D341Med (cell line): ENCODE results near the gene BRIP1.
"Not testable (repeated sequence)": the region's sequence is repeated elsewhere in the genome, so short reads cannot be mapped to it uniquely, and the experiment has no call there.

Source experiments
- DNase-seq: peaks from one replicate; pipeline ENCODE4 v3.0.0; 2012; ENCODE audit warnings: low spot score

BRIP1 gene

DNA sequence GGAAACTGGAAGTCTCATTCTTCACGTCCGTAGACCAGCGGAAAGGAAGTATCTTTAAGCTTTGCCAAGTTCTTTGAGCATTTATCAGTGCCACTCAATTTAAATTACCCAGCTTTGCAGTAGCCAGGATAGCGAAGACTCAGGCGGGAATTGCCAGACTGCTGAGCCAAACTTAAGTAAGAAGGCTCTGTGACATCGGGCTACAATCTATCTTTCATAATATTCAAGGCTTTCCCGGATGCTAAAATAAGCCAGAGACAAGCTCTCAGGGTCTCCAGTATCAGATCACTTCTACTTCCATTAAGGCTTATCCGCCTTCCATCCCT, 436 bp upstream of the BRIP1 start:
- DNase-seq = no peak

DNA sequence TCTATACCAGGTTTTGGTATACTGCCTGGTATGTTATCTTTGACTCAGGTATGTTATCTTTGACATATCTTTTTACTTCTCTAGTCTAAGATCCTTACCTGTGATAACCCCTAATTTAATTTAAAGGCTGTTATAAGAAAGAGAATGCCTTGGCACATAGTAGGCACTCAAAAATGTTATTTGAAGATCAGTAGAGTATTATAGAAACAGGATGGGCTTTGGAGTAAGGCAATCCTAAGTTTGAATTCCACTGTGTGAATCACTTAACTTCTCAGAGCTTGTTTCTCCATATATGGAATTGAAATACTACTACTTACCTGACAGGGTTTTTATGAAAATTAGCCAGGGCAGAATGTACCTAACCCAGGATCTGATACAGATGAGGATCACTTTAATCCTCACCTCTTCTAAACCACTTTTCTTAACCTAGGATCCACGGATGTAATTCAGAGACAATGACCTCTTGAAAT, 1.2 kb downstream of the BRIP1 start:
- DNase-seq = no peak

GRCh38 chr17:61860397-61860796, 2.9 kb downstream of the BRIP1 start:
- not testable (repeated sequence) for DNase-seq

- no peak for DNase-seq
These were observed 7.3 kb downstream of the BRIP1 start for GRCh38 chr17:61856035-61856434.

GRCh38 chr17:61852857-61853256, 10.5 kb downstream of the BRIP1 start:
- no peak for DNase-seq

GRCh38 chr17:61849674-61850073, 13.7 kb downstream of the BRIP1 start:
- peak; percentile 39 for DNase-seq

GRCh38 chr17:61848896-61849295, 14.4 kb downstream of the BRIP1 start:
- no peak for DNase-seq

DNA sequence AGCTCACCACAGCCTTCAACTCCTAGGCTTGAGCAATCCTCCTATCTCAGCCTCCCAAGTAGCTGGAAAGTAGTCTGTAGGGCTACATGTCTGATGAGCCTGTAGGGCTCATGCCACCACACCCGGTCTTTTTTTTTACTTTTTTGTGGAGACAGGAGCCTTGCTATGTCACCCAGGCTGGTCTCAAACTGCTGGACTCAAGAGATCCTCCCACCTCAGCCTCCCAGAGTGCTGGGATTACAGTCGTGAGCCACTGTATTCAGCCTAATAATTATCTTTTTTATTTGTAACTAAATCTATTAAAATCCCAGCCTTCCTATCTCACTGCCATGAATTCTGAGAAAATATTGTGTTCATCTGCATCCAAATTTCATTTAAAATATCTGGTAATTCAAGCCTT, 15.1 kb downstream of the BRIP1 start:
- DNase-seq = no peak

DNA sequence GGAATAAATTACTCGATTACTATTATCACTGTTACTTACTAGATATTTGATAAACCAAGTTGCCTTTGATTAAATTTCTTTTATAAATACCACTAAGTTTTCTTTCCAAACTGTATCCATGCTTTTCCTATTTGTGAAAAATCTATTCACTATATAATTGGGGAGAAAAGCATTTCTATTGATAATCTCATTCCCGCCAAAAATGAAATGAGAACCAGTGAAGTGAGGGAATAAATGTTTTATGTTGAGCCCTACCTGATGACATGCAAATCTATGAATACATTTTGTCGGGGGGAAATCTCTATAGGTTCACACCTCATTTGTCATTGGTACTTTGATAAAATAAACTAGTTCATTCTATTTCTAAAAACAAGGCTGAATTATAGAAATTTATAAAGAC, 15.7 kb downstream of the BRIP1 start:
- DNase-seq = no peak

- DNase-seq = no peak
These were observed 16.5 kb downstream of the BRIP1 start for GRCh38 chr17:61846761-61847375.

DNA sequence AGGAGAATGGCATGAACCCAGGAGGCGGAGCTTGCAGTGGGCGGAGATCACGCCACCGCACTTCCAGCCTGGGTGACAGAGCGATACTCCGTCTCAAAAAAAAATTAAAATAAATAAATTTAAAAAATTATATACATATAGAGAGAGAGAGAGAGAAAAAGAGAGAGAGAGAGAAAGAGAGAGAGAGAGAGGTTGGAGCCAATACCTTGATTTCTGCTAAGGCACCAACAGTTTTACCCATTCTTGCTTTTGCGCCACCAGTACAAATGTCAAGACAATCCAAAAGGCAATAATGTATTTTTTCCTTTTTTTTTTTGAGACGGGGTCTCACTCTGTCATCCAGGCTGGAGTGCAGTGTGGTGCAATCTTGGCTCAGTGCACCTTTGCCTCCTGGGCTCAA, 17.2 kb downstream of the BRIP1 start:
- no peak for DNase-seq

GRCh38 chr17:61843435-61843834, 19.9 kb downstream of the BRIP1 start:
- DNase-seq = no peak

- no peak for DNase-seq
These were observed 20.4 kb downstream of the BRIP1 start for GRCh38 chr17:61842899-61843298.

- DNase-seq = no peak
These were observed 24.0 kb downstream of the BRIP1 start for GRCh38 chr17:61839300-61839786.

DNA sequence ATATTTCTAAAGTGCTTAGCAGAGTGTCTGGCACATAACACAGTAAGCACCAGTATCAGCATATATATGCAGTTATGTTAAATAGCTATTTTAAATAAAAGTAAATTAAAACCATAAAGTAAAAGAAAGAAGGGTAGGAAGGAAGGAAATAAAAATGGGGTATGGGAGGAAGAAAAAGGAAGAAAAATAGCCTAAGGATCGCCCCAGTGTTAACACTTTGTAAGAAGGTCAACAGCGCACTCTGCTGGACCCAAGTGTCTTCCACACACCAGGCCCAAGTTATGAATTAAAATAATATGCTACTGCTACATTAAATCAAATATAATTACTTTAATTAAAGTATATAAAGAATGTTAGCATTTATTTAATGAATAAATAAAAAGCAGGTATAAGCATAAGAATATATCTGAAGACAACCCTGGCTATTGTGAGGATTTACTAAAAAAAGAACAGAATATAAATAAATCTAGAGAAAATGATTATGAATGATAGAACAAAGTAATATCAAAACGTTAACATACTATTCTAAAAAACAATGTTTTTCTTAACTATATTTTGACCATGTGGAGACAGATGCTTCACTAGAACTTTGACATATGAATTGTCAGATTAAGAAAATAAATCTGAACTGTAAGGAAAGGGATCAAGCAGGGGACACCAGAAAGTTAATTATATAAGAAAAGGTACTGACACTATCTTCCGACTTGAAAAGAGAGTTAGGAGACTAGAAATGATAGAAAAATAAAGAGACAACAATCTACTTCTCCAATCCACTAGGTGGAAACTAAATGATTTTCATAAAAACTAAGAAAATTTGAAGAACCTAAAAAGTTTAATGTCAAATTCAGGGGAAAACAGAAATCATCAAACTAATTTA, 25.9 kb downstream of the BRIP1 start:
- DNase-seq = peak; percentile 69

DNA sequence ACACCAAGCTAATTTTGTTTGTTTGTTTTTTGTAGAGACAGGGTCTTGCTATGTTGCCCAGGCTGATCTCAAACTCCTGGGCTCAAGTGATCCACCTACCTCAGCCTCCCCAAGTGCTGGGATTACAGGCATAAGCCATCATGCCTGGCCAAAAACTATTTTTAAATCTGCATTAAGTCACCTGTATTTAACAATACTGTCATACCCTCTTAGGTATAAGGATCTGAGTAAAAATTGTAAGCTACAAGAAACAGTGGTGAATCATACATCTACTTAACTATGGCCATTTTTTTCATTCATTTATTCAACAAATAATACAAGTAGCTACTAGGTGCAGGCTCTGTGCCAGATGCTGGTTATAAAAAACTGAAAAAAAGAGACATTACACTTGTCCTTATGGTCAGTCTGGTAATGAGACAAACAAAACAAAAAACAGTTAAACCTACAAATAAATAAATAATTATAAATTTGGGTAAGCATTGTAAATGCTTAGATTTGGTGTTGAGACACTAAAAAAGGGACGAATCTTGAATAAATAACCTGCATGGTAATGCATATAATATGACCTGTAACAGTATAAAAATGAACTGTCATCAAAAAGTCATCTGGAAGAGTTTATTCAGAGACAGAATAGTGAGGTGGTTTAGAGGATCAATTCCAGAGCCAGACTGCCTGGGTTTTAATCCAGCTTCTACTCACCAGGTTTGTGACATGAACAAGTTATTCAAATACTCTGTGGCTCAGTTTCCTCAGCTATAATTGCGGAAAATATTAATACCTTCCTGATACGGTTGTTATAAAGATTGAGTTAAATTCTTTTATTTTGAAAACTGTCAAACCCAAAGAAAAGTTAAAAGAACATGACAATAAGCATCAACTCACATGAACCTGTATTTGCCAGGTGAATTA, 26.8 kb downstream of the BRIP1 start:
- DNase-seq = no peak

GRCh38 chr17:61835606-61836005, 27.7 kb downstream of the BRIP1 start:
- DNase-seq = no peak

DNA sequence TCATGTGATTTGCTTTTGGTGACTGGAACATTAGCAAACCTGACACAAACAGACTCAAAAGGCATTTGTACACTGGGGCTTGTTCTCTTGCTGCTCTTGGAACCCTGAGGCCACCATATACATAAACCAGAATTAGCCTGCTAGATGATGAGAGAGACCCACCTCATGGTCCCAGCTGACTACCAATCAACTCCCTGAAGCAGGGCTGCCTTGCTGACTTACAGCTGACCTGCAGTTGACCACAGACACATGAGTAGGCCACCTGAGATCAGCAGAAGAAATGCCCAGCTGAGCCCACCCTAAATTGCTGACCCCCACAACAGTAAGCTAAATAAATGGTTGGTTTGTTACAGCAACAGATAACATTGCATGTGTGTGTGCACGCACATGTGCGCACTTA, 28.7 kb downstream of the BRIP1 start:
- DNase-seq = no peak

DNA sequence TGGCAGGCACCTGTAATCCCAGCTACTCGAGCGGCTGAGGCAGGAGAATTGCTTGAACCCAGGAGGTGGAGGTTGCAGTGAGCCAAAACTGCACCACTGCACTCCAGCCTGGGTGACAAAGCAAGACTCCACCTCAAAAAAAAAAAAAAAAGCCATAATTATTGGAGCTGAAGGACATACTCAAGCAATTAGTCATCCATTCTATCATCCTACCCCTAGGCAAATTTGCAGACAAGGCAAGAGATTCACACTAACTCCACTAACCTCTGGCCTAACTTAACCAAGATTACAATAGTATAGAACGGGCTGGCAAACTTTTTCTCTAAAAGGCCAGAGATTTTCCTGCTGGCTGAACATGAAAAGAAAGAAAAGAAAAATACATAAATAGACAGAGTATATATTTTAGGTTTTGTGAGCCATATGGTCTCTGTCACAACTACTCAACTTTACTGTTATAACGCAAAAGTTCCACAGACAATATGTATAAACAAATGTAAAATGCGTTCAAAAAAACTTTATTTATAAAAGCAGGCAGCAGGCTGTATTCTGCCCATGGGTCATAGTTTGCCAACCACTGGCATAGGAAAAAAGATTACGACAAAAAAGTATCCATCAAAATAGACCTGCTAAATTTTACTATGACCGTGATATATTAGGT, 29.7 kb downstream of the BRIP1 start:
- no peak for DNase-seq

DNA sequence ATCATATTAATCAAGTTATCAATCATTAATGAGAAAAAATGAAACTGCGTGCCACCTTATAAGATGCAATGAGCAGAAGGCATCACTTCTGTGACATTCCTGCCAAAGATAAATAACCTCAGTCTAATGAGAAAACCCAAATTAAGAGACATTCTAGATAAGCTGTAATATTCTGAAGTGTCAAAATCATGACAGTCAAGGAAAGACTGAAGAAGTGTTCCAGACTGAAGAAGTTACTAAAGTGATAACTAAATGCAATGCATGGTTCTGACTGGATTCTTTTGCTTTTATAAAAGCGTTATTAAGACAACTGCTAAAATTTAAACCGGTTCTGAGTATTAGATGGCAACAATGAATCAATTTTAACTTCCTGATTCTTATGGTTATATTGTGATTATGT, 30.9 kb downstream of the BRIP1 start:
- no peak for DNase-seq

GRCh38 chr17:61831099-61831498, 32.2 kb downstream of the BRIP1 start:
- no peak for DNase-seq

DNA sequence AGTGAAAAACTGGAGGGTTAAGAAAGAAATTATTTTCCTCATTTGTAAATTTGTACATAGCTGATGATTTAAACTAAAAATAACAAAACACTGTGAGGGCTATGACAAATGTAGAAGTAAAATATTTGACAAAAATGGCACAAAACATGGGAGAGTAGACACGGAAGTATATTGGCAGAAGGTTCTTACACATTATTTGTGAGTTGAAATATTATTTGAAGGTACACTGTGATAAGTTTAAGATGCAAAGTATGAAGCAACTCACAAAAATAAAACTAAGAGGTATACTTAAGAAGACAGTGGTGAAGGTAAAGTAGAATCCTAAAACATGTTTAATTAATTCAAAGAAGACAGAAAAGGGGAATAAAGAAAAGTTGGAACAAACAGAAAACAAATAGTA, 34.6 kb downstream of the BRIP1 start:
- DNase-seq = no peak
